Colonic mucosa (tissue), 2 donors: ENCODE measurements around the gene ABCB11. TPM values are rescaled to one million over a fixed set of nuclear protein-coding genes. Genes with fewer than 3 reads are reported as not detected.

Experiments
- total RNA-seq, 2 donors: library from RNA; stranded (reverse); fragmentation: NEBNext Ultra II Directional in 1 of 2; extraction: Animal tissue kit (Norgen Biotek cat#: 25700) in 1 of 2; gene quantifications; one replicate each; pipeline ENCODE4 v1.2.1, GENCODE V29; 2021
- donor health status: DM: no; HTN: no; CAD: no.
- donor health status: DM: no; HTN: no; CAD: no.

Gene ABCB11
- total RNA-seq, 2 donors from 2014 or later: 0.74 to 1.1 TPM

Other genes with a start within 250 kb of the ABCB11 start
- gene NOSTRIN, start 228.7 kb downstream of the ABCB11 start, total RNA-seq: 10 to 100 TPM; 29.0 to 37.2 TPM
- gene SPC25, start 140.9 kb downstream of the ABCB11 start, total RNA-seq: 10 to 100 TPM in 1 of 2 donors, 1 to 10 TPM in 1; 5.2 to 16.0 TPM
- under 1 TPM in 1 of 2 donors, not detected in 1; 0.11 TPM for gene G6PC2, start 130.0 kb downstream of the ABCB11 start, total RNA-seq
- gene DHRS9, start 38.2 kb upstream of the ABCB11 start, total RNA-seq: 100 to 1,000 TPM; 102 to 144 TPM